ENCODE measurements around the gene DCUN1D2.

Gene DCUN1D2

GRCh38 chr13:113411216-113412023 lies 79.1 kb downstream of the DCUN1D2 start:
- no peak for DNase-seq (ENCODE audit: low read depth in 2 of 3, low spot score in 1 of 3)

GRCh38 chr13:113410472-113411201 lies 79.9 kb downstream of the DCUN1D2 start:
- no peak for DNase-seq (ENCODE audit: low read depth in 2 of 3, low spot score in 1 of 3)

- DNase-seq (ENCODE audit: low read depth in 2 of 3, low spot score in 1 of 3) = no peak
Measured at GRCh38 chr13:113408562-113408961, 81.9 kb downstream of the DCUN1D2 start.

- no peak for DNase-seq (ENCODE audit: low read depth in 2 of 3, low spot score in 1 of 3)
Measured at GRCh38 chr13:113407531-113408393, 82.7 kb downstream of the DCUN1D2 start.

GRCh38 chr13:113407103-113407530 lies 83.4 kb downstream of the DCUN1D2 start:
- DNase-seq (ENCODE audit: low read depth in 2 of 3, low spot score in 1 of 3) = no peak

- no peak for DNase-seq (ENCODE audit: low read depth in 2 of 3, low spot score in 1 of 3)
Measured at GRCh38 chr13:113406321-113407102, 84.0 kb downstream of the DCUN1D2 start.

All from stimulated activated CD4-positive, alpha-beta T cell treated with anti-CD3 and anti-CD28 coated beads, Interleukin-12 subunit alpha, Interleukin-12 subunit beta, amount 100 ng/mL, for 48 hours (primary cell).